Cerebellar cortex (tissue), 1 donor: ENCODE data around the gene TLR7.

Experiments
- DNase-seq: peaks from one replicate; pipeline ENCODE4 v3.0.0-alpha.2; 2015; ENCODE audit warnings: low spot score

The TLR7 gene

DNA sequence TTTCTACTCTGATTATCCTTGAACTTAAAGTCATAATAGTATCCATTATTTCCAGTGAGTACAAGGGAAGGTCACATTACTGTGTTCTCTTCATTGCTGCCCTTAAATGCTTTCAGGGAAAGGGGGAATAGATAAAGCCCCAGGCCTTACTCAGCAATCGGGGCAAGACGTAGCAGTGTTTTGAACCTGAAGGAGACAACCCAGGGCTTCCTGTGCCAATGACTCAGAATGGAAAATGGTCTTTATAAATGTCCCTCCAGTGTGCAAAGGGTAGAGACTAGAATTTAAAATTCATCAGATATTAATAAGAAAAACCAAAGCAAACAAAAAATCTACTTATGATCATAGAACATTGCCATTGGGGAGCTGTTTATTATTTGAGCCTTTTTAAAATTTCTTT, 63.3 kb downstream of the TLR7 start:
- no peak for DNase-seq

DNA sequence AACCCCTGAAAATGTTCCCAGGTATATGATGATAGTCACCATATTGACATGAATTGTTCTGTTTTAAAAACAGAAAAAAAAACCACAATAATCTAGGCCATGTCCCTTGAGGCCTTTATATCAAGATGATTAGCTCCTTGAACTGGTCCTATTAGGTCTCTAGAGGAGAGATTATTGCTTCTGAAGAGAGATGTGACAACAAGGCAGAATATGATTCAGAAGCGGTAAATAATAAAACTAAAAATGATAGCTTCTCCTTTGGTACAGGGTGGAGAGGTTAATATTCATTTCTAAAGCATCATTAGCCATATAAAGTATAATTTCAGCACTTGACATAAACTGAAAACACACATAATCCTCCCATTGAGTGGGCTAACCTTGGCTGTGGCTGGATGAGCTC, 65.4 kb downstream of the TLR7 start:
- DNase-seq, result no peak

DNA sequence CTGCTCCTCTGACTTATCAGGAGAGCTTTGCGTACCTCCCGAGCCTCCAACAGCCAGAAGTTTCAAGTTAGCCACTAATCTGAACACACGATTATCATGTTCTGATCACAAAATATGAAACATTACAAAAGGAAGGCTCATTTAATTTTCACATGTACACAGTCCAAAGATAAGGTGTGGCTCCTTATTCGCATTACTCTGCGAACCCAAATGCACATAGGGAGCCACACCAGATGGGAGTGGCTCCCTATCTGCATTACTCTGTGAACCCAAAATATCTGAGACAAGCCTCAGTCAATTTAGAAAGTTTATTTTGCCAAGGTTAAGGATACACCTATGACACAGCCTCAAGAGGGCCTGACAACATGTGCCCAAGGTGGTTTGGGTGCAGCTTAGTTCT, 68.0 kb downstream of the TLR7 start:
- DNase-seq, result no peak

DNA sequence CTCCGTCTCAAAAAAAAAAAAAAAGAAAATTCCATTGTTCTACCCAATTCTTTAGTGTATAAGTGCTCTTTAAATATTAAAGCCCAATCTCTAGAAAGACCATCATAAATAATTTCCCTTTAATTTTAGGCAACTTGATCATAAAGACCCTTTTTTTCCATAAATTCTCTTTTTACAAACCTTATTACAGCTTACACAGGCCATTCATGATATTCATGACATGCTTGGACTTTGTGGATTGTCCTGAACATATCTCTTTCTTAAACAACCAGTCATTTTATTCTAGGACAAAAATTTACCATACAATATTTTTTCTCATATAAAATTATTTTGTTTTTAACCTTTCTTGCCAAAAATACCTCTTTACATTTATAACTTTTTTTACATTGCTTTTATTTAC, 70.1 kb downstream of the TLR7 start:
- no peak for DNase-seq
